Ovary (tissue), 9 donors: Measurements from ENCODE around the gene TAOK1. TPM values are rescaled to one million over a fixed set of nuclear protein-coding genes. Genes with fewer than 3 reads are reported as not detected.

Experiments
- DNase-seq, 5 donors: peaks; one replicate each; pipeline ENCODE4 v3.0.0-alpha.2; 2019 to 2020
- H3K27ac ChIP-seq, 2 donors: fragments of 200-600 bp; one replicate each; pipeline versions ENCODE4 v1.5.1 to v1.8.0; 2019 to 2022
- H3K27me3 ChIP-seq: fragments of 200-600 bp; one replicate; pipeline ENCODE4 v1.8.0; 2022
- H3K36me3 ChIP-seq: fragments of 200-600 bp; sonication (generic); one replicate; pipeline ENCODE4 v1.5.1; 2019
- H3K4me1 ChIP-seq: one replicate; pipeline ENCODE4 v1.8.1; 2013; ENCODE audit warnings: mild to moderate bottlenecking, moderate library complexity; ENCODE audit not compliant: insufficient read depth
- H3K4me3 ChIP-seq: fragments of 200-600 bp; sonication (generic); one replicate; pipeline ENCODE4 v1.5.1; 2017
- H3K9me3 ChIP-seq, 2 donors: fragments of 200-600 bp in 1 of 2; sonication (generic) in 1 of 2; one replicate each; pipeline versions ENCODE4 v1.5.1 to v1.8.1; 2013 to 2019; ENCODE audit warnings: mild to moderate bottlenecking in 1 of 2, moderate library complexity in 1 of 2
- EP300 ChIP-seq: sonication (generic); formaldehyde crosslinking; IDR thresholded peaks from one replicate; pipeline ENCODE4 v1.6.1; 2017; ENCODE audit warnings: antibody characterized with exemption
- POLR2A ChIP-seq: fragments of 450-650 bp; IDR thresholded peaks from one replicate; pipeline ENCODE4 v1.6.1; 2017; ENCODE audit warnings: antibody characterized with exemption, mild to moderate bottlenecking, moderate library complexity
- WGBS, 3 donors: extraction: QIAGEN DNeasy Blood & Tissue Kit in 1 of 3; methylation state at CpG; one replicate each; pipeline versions ENCODE4 v1.1.5 to v1.1.7; 2013 to 2017; 5-methylcytosine and 5-hydroxymethylcytosine counted together
- intact Hi-C, 4 donors: fragments of 100-400 bp; cut with DNase I; formaldehyde crosslinking; loops; one replicate each; pipeline versions ENCODE4 v1.11.0 to v1.15.1; 2022 to 2023
- polyA plus RNA-seq, 2 donors: library from polyadenylated mRNA; stranded (reverse); fragments of 200-250 nt in 1 of 2; fragments of 350-450 nt in 1 of 2; fragmentation: Illumina TruSeq in 1 of 2; extraction: RNeasy Lipid Tissue Mini Kit (QIAGEN cat#74804) in 1 of 2; gene quantifications; one replicate each; pipeline ENCODE4 v1.2.3, GENCODE V29; 2013 to 2014
- total RNA-seq, 7 donors: library from RNA; depleted of rRNA in 2 of 7; stranded (reverse); fragments of >200 nt in 2 of 7; fragmentation: NEBNext Ultra II Directional in 3 of 7; extraction: Animal tissue kit (Norgen Biotek cat#: 25700) in 3 of 7; gene quantifications; one replicate each; pipeline versions ENCODE4 v1.1.0 to v1.2.4, GENCODE V29; 2016 to 2023
- TF ChIP-seq, protein P1 (sequence below), 3 donors: fragments of 450-650 bp in 2 of 3; fragments of 200-600 bp in 1 of 3; IDR thresholded peaks; one replicate each; pipeline versions ENCODE4 v1.5.1 to v1.8.0; 2016 to 2022; ENCODE audit warnings: antibody characterized with exemption in 3 of 3, mild to moderate bottlenecking in 1 of 3
- donor health status: DM: no; HTN: no; CAD: no; lungs with moderate emphysema.
- donor health status: DM: no; HTN: no; CAD: no.
- donor health status: Bipolar disorder and iron deficiency.
- donor health status: DM: yes; HTN: yes; CAD: no.
- donor health status: DM: no; HTN: no; CAD: no.
- donor health status: DM: yes; HTN: yes; CAD: no.

Gene TAOK1
- total and polyA plus RNA-seq, 9 donors = 8.7 to 66.5 (median 49.6) TPM

DNA sequence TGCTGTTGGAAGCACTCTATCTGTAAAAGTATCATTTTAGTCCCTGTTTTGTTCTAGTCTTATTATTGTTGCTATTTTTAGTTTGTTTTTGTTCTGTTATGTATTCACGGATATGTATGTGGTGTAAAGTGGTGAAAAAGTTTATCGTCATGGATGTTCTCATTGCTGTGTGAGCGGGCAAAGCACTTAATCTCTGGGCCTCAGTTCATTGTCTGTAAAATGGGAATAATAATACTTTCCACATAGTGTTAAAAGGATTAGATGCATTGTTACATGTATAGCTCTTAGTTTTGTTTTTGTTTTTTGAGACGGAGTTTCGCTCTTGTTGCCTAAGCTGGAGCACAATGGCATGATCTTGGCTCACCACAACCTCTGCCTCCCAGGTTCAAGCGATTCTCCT, 19.8 kb downstream of the TAOK1 start:
- DNase-seq = no peak
- intact Hi-C loops = no loop called here
- H3K9me3 ChIP-seq = no peaks in the 10 kb centered on the region
- H3K4me3 ChIP-seq = no peak overlapping the region
- no peak overlapping the region for H3K27ac ChIP-seq
- H3K27me3 ChIP-seq = no peaks in the 10 kb centered on the region
- H3K36me3 ChIP-seq = no peaks in the 10 kb centered on the region
- TF ChIP-seq, protein P1, sequence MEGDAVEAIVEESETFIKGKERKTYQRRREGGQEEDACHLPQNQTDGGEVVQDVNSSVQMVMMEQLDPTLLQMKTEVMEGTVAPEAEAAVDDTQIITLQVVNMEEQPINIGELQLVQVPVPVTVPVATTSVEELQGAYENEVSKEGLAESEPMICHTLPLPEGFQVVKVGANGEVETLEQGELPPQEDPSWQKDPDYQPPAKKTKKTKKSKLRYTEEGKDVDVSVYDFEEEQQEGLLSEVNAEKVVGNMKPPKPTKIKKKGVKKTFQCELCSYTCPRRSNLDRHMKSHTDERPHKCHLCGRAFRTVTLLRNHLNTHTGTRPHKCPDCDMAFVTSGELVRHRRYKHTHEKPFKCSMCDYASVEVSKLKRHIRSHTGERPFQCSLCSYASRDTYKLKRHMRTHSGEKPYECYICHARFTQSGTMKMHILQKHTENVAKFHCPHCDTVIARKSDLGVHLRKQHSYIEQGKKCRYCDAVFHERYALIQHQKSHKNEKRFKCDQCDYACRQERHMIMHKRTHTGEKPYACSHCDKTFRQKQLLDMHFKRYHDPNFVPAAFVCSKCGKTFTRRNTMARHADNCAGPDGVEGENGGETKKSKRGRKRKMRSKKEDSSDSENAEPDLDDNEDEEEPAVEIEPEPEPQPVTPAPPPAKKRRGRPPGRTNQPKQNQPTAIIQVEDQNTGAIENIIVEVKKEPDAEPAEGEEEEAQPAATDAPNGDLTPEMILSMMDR (IDR thresholded peaks at IDR 0.05) = no peak
- TF ChIP-seq EP300 (no peak), POLR2A (no peak)
- H3K4me1 ChIP-seq = peaks cover 4% of the 10 kb centered on the region
- WGBS, 3 donors = 76 to 83% (median 78%) methylated on average over 6 of the region's 6 CpGs

DNA sequence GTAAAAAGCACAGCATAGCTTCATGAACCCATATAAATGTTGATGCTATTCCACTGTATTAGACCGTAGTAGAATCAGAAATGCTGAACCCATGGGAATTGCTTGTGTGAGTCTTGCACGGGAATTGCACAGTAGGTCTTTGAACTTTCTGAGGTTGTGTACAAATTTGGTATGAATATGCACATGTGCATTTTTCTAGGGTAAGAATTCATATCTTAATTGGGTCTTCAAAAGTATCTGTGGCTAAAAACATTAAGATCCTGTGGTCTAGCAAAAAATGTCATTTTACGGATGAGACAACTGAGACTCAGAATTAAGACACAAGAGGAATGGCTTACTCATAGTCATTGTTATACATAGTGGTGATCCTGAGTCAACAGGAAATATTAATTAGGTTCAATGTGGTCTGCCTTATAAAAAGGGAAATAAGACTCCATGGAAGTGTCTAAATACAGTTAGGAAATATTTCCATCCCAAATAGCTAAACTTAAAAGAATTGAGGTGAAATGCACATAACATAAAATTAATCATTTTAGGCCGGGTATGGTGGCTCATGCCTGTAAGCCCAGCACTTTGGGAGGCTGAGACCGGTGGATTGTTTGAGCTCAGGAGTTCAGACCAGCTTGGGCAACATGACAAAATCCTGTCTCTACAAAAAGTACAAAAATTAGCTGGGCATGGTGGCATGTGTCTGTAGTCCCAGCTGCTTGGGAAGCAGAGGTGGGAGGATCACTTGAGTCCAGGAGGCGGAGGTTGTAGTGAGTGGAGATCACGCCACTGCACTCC, 22.8 kb downstream of the TAOK1 start:
- Histone ChIP-seq H3K9me3 (no peaks in the 10 kb centered on the region), H3K27me3 (no peaks in the 10 kb centered on the region), H3K36me3 (no peaks in the 10 kb centered on the region), H3K4me1 (peaks cover 5% of the 10 kb centered on the region), H3K4me3 (no peak overlapping the region), H3K27ac (no peak overlapping the region)
- intact Hi-C loops = no loop called here
- TF ChIP-seq POLR2A = no peak
- no peak for TF ChIP-seq EP300
- TF ChIP-seq, protein P1 (IDR thresholded peaks at IDR 0.05) = no peak
- WGBS, 3 donors = 63 to 72% (median 71%) methylated on average over 7 of the region's 7 CpGs
- DNase-seq = no peak

DNA sequence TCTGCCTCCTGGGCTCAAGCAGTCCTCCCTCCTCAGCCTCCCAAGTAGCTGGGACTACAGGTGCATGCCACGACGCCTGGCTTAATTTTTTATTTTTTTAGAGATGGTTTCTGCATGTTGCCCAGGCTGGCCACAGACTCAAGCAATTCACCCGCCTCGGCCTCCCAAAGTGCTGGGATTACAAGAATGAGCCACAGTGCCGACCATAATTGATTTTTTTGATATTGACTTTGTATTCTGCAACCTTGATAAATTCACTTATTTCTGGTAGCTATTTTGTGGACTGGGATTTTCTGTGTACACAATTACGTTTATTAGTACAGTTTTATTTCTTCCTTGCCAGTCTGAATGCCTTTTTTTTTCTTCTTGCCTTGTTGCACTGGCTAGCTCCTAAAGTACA, 30.0 kb downstream of the TAOK1 start:
- no peak for DNase-seq
- Histone ChIP-seq H3K4me1 (peaks cover 4% of the 10 kb centered on the region), H3K27me3 (no peaks in the 10 kb centered on the region), H3K27ac (no peak overlapping the region), H3K9me3 (no peaks in the 10 kb centered on the region), H3K4me3 (no peak overlapping the region), H3K36me3 (no peaks in the 10 kb centered on the region)
- WGBS, 3 donors = 77 to 88% (median 79%) methylated on average over 6 of the region's 6 CpGs
- intact Hi-C loops = no loop called here
- no peak for TF ChIP-seq POLR2A
- TF ChIP-seq EP300 = no peak
- TF ChIP-seq, protein P1 (IDR thresholded peaks at IDR 0.05) = no peak

DNA sequence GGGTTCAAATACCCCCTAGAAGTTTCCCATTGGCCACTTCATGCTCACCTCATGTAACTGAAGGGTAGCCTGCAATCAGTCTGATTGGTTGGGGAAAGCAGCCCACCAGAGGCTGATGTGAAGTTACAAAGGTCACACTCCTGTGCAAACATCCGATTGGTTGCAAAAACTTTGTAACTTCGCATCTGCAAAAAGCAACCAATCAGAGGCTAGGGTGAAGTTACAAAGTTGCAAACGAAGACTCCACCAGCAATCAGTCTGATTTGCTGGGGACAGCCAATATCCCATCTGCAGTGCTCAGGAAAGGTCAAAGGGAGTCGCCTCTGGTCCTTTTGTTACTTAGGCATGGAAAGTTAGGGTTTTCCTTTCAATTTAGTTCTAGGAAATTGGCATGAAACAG, 40.1 kb downstream of the TAOK1 start:
- intact Hi-C loops = no loop called here
- Histone ChIP-seq H3K4me1 (peaks cover 5% of the 10 kb centered on the region), H3K27me3 (no peaks in the 10 kb centered on the region), H3K36me3 (no peaks in the 10 kb centered on the region), H3K27ac (no peak overlapping the region), H3K9me3 (no peaks in the 10 kb centered on the region), H3K4me3 (no peak overlapping the region)
- 88 to 90% (median 90%) methylated on average over 4 of the region's 4 CpGs for WGBS, 3 donors
- DNase-seq = no peak
- TF ChIP-seq POLR2A = no peak

DNA sequence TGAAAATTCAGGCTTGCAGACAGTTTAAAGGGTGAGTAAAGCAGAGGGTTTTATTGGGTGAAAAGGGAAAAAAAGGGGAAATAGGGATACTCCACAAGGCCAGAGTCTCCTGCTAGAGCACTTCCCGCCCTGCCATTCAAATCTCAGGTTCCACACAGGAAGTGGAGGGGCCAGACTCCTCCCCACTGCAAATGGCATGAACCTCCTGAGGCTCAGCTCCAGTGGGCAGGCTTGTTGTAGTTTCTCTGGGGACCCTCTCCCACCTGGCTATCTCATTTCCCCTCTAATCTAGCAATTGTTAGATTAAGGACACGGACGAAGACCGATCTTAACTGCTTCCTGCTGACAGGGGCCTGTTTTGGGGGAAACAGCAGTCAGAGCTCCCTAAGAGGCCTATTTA, 43.4 kb downstream of the TAOK1 start:
- Histone ChIP-seq H3K4me3 (no peak overlapping the region), H3K9me3 (no peaks in the 10 kb centered on the region), H3K27ac (no peak overlapping the region), H3K36me3 (no peaks in the 10 kb centered on the region), H3K4me1 (peaks cover 7% of the 10 kb centered on the region), H3K27me3 (no peaks in the 10 kb centered on the region)
- WGBS, 3 donors = 67 to 77% (median 72%) methylated on average over 4 of the region's 4 CpGs
- TF ChIP-seq POLR2A = no peak
- TF ChIP-seq, protein P1 (IDR thresholded peaks at IDR 0.05) = no peak
- TF ChIP-seq EP300 = no peak
- intact Hi-C loops = no loop called here
- DNase-seq = no peak
